Panc1 (cell line): ENCODE data around the gene IBA57. TPM values are rescaled to one million over a fixed set of nuclear protein-coding genes. Genes with fewer than 3 reads are reported as not detected.

Experiments used
- ATAC-seq: fragments of 200-7000 bp; cut with Tn5 transposase; 2 replicates; pipeline ENCODE4 v1.9.1; 2020; ENCODE audit warnings: mild to moderate bottlenecking, moderate library complexity
- BruUV-seq: library from RNA; stranded (reverse); fragments of 400-500 nt; replicated peaks from 2 replicates; lab custom pipeline; 2021; lab: Mats Ljungman, UMichigan
- CTCF ChIA-PET: fragments of 300-600 bp; sonication (Branson Sonifier 250); formaldehyde crosslinking; loops from one replicate; lab custom pipeline; 2022; ENCODE audit warnings: antibody characterized with exemption; lab: Charles Lee
- POLR2A ChIA-PET: fragments of 300-600 bp; sonication (Branson Sonifier 250); formaldehyde crosslinking; loops from one replicate; lab custom pipeline; 2022; ENCODE audit warnings: antibody characterized with exemption; lab: Charles Lee
- DNase-seq: peaks from one replicate; pipeline ENCODE4 v3.0.0-alpha.2; 2010; ENCODE audit warnings: low read depth, low spot score
- H3K27ac ChIP-seq: 2 replicates; pipeline ENCODE4 v1.5.1; 2011; ENCODE audit warnings: mild to moderate bottlenecking, low read length, inconsistent platforms
- H3K27me3 ChIP-seq: fragments of 200-500 bp; sonication (Bioruptor generic); 2 replicates; pipeline ENCODE4 v1.6.0; 2014; ENCODE audit warnings: low read length, inconsistent platforms; ENCODE audit not compliant: control insufficient read depth, insufficient read depth
- H3K36me3 ChIP-seq: fragments of 200-500 bp; sonication (Bioruptor generic); 2 replicates; pipeline ENCODE4 v1.5.1; 2014; ENCODE audit warnings: inconsistent platforms, mild to moderate bottlenecking, low read length, moderate library complexity; ENCODE audit not compliant: control insufficient read depth, insufficient read depth
- H3K4me1 ChIP-seq: 2 replicates; pipeline ENCODE4 v1.5.1; 2011; ENCODE audit warnings: inconsistent platforms, mild to moderate bottlenecking, low read length, moderate library complexity; ENCODE audit not compliant: control insufficient read depth, insufficient read depth
- H3K4me3 ChIP-seq, 2 experiments: 2 replicates each; pipeline ENCODE4 v1.5.1; 2011 to 2012; ENCODE audit warnings: low read depth in 2 of 2, low read length in 2 of 2, mild to moderate bottlenecking in 2 of 2, inconsistent platforms in 1 of 2, moderate library complexity in 1 of 2
- H3K9me3 ChIP-seq: fragments of 200-500 bp; sonication (Bioruptor generic); 2 replicates; pipeline ENCODE4 v1.5.1; 2014; ENCODE audit warnings: low read depth, mild to moderate bottlenecking, inconsistent platforms, low read length, moderate library complexity; ENCODE audit not compliant: control insufficient read depth, insufficient read depth
- CTCF ChIP-seq: fragments of 450-650 bp; IDR thresholded peaks from 2 replicates; pipeline ENCODE4 v1.5.1; 2017; ENCODE audit warnings: mild to moderate bottlenecking
- POLR2AphosphoS5 ChIP-seq: IDR thresholded peaks from 2 replicates; pipeline ENCODE4 v1.6.1; 2012; ENCODE audit warnings: mild to moderate bottlenecking, low read depth, low read length, moderate library complexity
- REST ChIP-seq, 2 experiments: IDR thresholded peaks; 2 replicates each; pipeline ENCODE4 v1.6.1; 2011 to 2012; ENCODE audit warnings: low read depth in 2 of 2, control low read depth in 1 of 2, low read length in 1 of 2, mild to moderate bottlenecking in 1 of 2, moderate library complexity in 1 of 2; ENCODE audit not compliant: insufficient read depth in 1 of 2
- SIN3A ChIP-seq: IDR thresholded peaks from 2 replicates; pipeline ENCODE4 v1.6.1; 2012; ENCODE audit warnings: low read depth, mild to moderate bottlenecking, low read length, moderate library complexity, borderline replicate concordance; ENCODE audit not compliant: insufficient read depth
- TCF7L2 ChIP-seq: IDR thresholded peaks from 2 replicates; pipeline ENCODE4 v1.6.1; 2011; ENCODE audit warnings: mild to moderate bottlenecking, low read depth, low read length, inconsistent platforms
- in situ Hi-C: cut with HindIII; loops from 2 replicates; pipeline ENCODE4 v1.10.0; 2016; ENCODE audit warnings: low sequenced_read_pairs, low pct_unique_long_range_greater_than_20kb
- intact Hi-C: fragments of 100-400 bp; cut with micrococcal nuclease; formaldehyde crosslinking; loops from one replicate; pipeline ENCODE4 v1.10.0; 2022; ENCODE audit not compliant: unreplicated experiment
- total RNA-seq: library from RNA; stranded (reverse); gene quantifications from one replicate; pipeline ENCODE4 v1.2.1, GENCODE V29; 2021; ENCODE audit not compliant: unreplicated experiment

Gene IBA57
- total RNA-seq, 1 experiment from 2014 or later, result 11.3 TPM

GRCh38 chr1:228210712-228211530 is 45.3 kb downstream of the IBA57 start:
- no TSS peak for BruUV-seq
- Histone ChIP-seq H3K4me3 (no peak overlapping the region), H3K9me3 (no peaks in the 10 kb centered on the region), H3K27me3 (no peaks in the 10 kb centered on the region), H3K36me3 (no peaks in the 10 kb centered on the region), H3K4me1 (peaks cover 10% of the 10 kb centered on the region; the same call in 1 of the 2 replicates), H3K27ac (no peak overlapping the region)
- DNase-seq (no peak), ATAC-seq (no peak)
- POLR2A ChIA-PET, result interaction anchor here (0.6 kb wide), 1 partner anchor 12 kb away, joined by 3 read pairs; no protein-coding TSS in a partner anchor
- CTCF ChIA-PET, result interaction anchor here (0.6 kb wide), 1 partner anchor 144 kb away, joined by 3 read pairs; no protein-coding TSS in a partner anchor
- in situ Hi-C loops, result no loop called here
- intact Hi-C loops, result no loop called here
- TF ChIP-seq POLR2AphosphoS5 (no peak), CTCF (no peak), TCF7L2 (no peak), REST (IDR thresholded peaks at IDR 0.05; ENCODE audit: insufficient read depth in 1 of 2, low read depth in 2 of 2, low read length in 1 of 2) (no peak), SIN3A (no peak)

GRCh38 chr1:228211531-228212414 is 46.2 kb downstream of the IBA57 start:
- TF ChIP-seq CTCF (no peak), TCF7L2 (no peak), REST (IDR thresholded peaks at IDR 0.05; ENCODE audit: insufficient read depth in 1 of 2, low read depth in 2 of 2, low read length in 1 of 2) (no peak)
- Histone ChIP-seq H3K9me3 (no peaks in the 10 kb centered on the region), H3K4me1 (peaks cover 3% of the 10 kb centered on the region; the same call in 1 of the 2 replicates), H3K27ac (no peak overlapping the region), H3K4me3 (no peak overlapping the region), H3K36me3 (no peaks in the 10 kb centered on the region), H3K27me3 (no peaks in the 10 kb centered on the region)
- no peak for DNase-seq
- intact Hi-C loops, result no loop called here
- POLR2A ChIA-PET, result no interaction called here
- CTCF ChIA-PET, result no interaction called here
- BruUV-seq, result no TSS peak
- no peak for ATAC-seq
- in situ Hi-C loops, result no loop called here
